Adrenal gland (tissue), 5 donors: Measurements from ENCODE around the gene AKT1S1.

Experiments
- CTCF ChIP-seq, 6 experiments: fragments of 450-650 bp in 4 of 6; fragments of 200-600 bp in 2 of 6; sonication (generic) in 1 of 6; IDR thresholded peaks; 1 replicate in 5 of 6; 2 replicates in 1 of 6; pipeline versions ENCODE4 v1.5.1 to v1.8.0; 2016 to 2021; ENCODE audit warnings: antibody characterized with exemption in 6 of 6, mild to moderate bottlenecking in 2 of 6, moderate library complexity in 1 of 6
- POLR2A ChIP-seq, 2 donors: fragments of 450-650 bp; IDR thresholded peaks; one replicate each; pipeline ENCODE4 v1.6.1; 2017; ENCODE audit warnings: antibody characterized with exemption in 2 of 2, mild to moderate bottlenecking in 2 of 2, moderate library complexity in 1 of 2
- donor health status: DM: no; HTN: no; CAD: no.

DNA sequence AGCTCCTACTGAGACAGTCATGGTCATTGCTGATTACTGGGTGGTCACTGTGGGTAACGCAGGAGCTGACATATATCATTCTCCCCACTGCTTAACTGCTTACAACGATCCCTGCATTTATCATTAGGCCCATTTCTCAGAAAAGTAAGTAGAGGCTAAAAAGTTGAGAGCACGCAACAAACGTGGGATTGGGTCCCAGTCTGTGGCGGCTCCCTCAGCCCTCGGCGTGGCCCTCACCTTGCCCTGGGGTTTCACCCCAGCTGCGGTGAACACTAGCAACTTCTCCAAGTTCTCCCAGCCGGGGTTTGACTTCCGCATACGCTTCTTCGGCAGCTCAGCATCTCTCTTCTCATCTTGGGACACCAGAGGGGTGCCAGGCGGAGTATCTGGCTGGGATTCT, 12.3 kb downstream of the AKT1S1 start:
- no peak for TF ChIP-seq CTCF (IDR thresholded peaks at IDR 0.05)
- no peak for TF ChIP-seq POLR2A (IDR thresholded peaks at IDR 0.05)
